HG02759 (cell line): ENCODE data around the gene MOB1B.
"Not testable (repeated sequence)": the region's sequence is repeated elsewhere in the genome, so short reads cannot be mapped to it uniquely, and the experiment has no call there.

Experiments
- ATAC-seq: cut with Tn5 transposase; IDR thresholded peaks from one replicate; pipeline ENCODE4 v1.9.1; 2021; ENCODE audit warnings: mild to moderate bottlenecking, moderate library complexity; ENCODE audit not compliant: unreplicated experiment

The MOB1B gene

DNA sequence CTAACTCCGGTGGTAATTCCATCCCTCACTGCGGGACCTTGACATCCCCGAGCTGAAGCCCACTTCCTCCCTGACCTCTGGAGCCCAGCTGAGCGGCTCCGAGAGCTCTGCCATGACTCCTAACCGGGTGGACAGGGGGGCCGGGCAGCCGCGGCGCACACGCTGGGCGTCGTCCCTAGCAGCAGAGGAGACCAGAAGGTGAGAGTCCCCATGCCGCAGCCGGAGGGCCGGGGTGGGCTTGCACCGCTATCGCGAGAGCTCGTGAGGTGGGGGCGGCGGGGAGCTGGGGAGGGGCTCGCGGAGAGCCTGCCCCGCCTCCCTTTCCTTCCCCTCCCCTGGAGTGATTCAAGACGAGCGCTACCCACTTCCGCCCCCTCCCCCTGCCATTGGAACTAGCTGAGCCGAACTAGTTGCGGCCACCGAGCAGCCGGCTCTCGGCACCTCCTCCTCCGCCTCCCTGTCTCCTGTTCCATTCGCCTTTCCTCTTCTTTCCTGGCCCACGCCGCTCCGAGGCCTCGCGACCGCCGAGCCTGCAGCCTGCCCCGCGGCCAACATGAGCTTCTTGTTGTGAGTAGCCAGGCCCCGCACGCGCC is at the start of gene MOB1B:
MOB1B (plus strand) TSS at position 386 of the 593 bp plus-strand sequence; CDS start at position 554, 168 bp downstream.
- peak; percentile 95 for ATAC-seq

DNA sequence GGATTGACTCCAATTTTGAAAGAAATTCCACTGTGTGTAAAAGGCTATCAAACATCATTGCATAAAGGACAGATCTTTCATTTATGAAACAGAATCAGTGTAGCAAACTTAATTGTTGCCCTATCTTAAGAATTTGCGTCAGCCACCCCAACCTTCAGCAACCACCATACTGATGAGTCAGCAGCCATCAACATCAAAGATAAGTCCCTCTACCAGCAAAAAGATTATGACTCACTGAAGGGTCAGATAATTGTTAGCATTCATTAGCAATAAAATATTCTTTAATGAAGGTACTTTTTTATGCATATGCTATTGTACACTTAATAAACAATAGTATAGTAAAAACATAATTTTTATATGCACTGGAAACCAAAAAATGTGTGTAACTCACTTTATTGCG is 46.7 kb upstream of the MOB1B start:
- ATAC-seq: no peak

DNA sequence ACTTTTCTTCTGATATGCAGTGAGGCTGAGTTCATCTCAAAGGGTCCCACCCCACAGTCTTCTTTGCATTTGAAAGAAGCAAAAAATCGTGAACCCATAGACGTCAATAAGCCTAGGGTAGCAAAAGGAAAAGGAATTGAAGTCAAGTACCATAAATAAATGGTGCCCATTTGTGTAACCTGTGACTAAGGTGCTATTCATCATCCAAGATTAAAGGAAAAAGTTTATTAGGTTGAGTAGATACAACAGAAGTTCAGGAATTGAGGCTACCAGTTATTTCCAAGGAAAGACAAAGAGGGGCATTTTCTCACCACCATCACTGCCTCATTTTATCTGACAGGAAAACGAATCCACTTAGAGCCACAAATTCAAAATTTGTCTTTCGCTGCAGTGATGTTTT is 43.7 kb upstream of the MOB1B start:
- ATAC-seq: no peak

DNA sequence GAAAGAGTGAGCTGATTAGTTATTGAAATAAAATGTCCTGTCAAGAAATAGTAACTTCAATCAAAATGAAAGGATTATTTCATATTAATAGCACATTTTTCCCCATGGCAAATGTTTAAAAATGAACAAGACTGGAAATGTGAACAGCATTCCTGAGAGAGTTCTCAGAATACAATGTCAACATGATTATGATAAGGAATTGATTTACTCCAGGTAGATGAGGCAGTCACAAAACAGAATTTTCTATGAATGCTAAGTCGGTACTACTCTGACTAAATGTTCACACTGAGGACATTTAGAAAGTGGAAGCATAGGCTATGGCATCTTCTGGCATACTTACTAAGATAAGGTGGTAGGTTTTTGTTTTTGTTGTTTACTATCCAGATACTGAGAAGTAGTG is 43.1 kb upstream of the MOB1B start:
- no peak for ATAC-seq

DNA sequence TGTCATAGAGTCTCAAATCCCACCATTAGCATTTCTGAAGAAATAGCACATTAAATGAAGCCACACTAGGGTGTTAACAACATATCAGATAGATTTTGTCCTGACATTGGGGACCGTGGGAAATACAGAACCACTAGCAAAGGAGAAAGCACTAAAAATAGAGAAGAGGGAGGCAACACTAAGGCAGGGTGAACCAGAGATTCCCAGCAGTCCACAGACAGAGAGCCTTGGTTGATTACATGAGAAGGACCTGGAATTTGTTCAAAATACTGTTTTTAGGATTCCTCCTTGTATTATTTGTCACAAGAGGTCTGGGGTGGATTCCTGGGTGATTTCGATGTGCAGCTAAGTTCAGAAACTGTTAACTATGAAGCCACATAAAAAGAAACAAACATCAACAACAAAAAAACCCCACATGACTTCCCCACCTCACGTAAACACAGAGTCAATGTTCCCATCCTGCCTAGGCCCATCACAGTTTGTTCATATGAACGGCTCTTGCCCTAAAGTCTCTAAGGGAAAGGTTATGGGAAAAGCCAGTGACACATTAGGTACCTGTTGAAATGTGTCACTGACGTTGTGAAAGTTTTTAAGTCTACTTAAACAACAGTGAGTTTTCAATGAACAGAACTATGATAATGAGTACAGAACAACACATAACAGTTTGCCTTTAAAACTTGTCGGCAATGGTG is 38.9 kb upstream of the MOB1B start:
- peak; percentile 88 for ATAC-seq

DNA sequence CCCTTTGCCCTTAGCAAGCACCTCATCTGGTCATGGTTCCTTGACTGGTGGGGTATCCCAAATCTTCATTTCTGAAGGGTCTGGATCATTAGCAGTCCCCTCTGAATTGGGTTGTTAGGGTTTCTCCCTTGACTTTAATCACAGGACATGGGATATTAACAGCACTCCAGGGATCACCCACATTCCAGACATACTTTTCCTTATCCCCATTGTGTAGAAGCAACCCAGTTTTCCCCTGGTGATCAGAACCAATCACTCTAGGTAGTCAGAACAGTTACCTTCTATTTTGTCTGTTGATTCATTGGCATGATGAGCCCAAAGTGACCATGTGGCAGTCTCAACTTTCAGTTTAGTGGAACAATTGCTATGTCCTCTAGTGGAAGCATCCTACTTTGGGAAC is 33.4 kb upstream of the MOB1B start:
- ATAC-seq: no peak

DNA sequence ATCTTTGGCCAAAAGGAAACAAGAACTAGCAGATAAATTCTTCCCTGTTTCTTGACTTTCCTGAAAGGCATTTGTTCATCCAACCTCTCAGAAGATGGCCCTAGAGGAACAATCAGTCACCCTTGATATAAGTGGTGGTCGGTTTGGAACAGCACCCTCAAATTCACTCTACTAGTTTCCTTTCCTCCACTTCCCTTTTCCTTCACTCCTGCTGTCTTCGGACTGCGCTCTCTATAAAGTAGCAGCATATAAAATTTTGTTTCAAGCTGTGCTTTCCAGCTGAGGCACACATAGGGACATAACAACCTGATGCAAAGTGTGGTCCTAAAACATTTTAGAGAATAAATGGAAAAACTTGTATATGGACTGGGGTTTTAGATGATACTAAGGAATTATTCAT is 29.0 kb upstream of the MOB1B start:
- ATAC-seq: no peak

DNA sequence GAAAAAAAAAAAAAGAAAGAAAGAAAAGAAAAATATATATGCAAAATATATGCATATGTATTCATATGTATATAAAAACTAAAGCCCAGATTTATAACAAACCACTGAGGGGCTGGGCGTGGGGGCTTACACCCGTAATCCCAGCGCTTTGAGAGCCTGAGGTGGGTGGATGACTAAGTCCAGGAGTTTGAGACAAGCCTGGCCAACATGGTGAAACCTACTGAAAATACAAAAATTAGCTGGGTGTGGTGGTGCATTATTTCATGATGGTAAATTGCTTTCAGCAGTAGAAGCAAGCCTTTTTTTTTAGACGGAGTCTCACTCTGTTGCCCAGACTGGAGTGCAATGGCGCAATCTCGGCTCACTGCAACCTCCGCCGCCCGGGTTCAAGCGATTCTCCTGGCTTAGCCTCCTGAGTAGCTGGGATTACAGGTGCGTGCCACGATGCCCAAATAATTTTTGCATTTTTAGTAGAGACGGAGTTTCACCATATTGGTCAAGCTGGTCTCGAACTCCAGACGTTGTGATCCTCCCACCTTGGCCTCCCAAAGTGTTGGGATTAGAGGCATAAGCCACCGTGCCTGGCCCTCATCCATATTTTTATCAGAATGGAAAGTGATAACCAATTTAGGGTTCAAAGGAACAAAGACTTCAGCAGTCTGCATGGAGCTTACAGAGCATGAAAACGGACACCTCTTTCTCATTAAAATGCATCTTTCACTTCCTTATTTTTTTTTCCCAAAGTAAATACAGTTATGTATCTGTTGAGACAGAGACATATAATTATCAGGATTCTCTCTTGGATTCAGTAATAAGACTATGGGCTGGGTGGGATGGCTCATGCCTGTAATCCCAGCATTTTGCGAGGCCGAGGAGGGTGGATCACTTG is 27.7 kb upstream of the MOB1B start:
- ATAC-seq: peak; percentile 67

DNA sequence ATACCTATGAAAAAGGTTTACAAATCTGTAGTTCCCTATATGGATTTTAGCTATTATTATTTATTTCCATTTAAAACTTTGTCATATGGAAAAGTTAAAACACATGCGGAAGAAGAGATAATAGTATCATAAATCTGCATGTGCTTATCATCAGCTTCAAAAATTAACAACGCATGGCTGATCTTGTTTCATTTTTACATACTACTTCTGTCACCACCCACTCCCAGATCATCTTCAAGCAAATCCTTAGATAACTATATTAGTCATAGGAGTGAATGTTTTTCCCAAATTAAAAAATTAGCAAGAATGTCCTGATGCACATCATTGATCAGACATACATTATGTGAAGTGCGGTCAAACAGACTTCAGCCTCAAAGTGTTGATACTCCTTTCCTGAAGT is 24.6 kb upstream of the MOB1B start:
- ATAC-seq: no peak

DNA sequence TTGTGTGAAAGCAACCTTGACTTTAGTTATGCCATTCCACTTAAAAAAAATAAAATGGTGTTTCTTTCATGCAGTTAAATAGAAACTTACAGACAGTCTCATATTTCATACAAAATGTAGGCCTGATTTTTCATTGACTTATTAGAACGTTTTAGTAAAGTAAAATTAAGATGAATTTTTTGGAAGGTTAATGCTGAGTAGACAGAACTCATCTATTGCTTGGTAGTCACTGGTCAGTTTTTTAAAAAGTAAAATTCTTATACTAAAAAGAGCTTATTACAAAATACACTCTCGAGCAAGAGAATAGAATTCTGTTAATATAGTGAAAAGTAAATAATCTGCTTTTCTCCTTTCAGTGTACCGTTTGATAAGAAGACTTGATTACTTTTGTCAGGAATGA is 21.4 kb upstream of the MOB1B start:
- ATAC-seq: no peak

DNA sequence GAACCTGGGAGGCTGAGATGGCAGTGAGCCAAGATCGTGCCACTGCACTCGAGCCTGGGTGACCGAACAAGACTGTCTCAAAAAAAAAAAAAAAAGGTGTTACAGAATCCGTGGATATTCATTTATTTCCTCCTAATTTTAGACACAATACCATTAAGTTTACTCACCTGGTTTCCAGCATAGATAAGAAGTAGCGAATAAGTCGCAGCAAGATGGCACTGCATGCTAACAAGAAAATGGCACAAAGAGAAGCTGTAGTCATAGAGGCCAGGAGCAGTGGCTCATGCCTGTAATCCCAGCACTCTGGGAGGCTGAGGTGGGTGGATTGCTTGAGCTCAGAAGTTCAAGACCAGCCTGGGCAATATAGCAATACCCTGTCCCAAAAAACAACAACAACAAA is 17.0 kb upstream of the MOB1B start:
- peak; percentile 49 for ATAC-seq

DNA sequence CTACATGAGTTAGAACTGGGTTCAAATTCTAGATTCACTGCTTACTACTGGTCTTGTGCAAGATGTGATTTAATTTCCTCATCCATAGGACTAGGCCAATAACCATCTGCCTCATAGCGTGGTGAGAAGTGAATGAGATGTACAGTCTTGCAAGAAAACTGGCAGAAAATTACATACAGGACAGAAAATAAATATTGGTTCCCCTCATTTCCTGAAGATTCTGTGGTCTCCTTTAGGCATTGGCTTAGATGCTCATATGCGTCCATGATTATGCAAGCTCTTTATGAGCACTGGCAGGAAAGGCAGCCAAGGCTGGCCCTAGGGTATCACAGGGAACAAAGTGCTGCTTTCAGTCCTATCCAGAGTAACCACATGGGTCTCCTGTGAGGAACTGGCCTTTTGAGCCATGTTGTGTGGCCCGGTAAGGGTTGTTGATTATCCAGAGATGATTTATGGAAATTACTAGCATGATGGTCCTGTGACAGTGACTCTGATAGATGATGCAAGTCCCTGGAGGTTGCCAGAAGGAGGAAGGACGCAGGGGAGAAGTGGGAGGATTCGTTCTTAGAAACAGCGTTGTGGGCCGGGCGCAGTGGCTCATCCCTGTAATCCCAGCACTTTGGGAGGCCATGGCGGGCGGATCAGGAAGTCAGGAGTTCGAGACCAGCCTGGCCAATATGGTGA is 9.9 kb upstream of the MOB1B start:
- no peak for ATAC-seq

DNA sequence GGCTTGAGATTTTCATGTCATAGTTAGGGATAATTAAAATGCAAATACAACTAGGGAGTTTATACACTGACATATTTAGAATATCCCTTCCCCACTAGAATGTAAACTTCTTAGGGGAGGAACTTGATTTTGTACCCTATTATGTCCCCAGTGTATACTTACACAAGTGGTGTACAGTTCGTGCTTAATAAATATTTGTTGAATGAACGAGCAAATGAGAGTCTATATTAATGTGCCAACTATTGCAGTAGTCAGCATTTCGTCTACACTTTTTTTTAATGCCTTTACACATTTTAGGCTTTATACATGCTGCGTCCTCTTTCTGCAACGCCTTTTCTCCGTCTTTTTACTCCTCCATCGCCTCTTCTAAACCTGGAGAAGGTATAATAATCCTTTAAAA is 8.4 kb upstream of the MOB1B start:
- no peak for ATAC-seq

DNA sequence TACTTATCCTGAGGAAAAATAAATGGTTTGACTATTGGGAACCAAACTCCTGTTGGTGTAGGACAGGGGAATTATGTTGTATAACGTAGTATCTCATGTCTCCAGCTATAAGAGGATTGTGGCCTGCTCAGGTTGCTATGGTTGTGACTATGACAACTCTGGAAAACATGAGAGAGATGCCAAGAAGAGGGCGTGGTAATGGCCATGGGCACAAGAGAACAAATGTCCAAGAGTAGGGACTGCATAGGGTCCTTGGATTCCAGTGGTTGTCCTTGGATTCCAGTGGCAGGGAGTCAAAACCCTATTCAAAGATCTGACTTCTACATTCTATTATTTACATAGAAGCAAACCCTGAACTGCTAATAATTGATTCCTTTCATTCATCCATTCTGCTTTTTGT is 6.8 kb upstream of the MOB1B start:
- peak; percentile 12 for ATAC-seq

DNA sequence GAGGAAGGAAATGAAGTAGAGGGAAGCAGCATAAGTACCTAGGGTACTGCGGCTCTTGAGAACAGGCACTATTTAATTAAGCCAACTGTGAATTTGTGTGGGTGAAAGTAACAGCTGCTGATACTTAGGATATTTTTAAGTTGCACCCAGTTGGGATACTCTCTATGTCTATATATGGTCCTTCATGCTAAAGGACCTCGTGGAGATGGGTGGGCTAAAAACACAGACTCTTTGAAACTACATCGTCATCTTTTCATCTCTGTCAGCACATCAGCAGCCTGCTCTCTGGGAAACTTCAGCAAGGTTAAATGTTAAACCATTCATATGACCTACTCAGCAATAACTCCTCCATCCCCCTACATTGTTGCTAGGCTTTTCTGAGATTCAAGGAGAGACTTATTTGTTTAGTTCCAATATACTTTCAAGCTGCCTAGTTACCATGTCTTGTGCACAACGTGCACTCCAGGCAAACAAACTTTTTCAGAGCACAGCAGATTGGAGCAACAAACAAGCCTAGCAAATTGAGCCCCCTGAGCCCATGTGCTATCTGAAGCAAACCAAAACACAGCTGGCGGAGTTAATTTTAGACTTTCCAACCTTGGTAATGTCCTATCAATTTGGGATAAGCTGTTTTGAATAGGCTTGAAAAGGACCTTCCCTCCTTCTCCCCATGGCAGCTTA is 6.2 kb upstream of the MOB1B start:
- peak; percentile 83 for ATAC-seq

DNA sequence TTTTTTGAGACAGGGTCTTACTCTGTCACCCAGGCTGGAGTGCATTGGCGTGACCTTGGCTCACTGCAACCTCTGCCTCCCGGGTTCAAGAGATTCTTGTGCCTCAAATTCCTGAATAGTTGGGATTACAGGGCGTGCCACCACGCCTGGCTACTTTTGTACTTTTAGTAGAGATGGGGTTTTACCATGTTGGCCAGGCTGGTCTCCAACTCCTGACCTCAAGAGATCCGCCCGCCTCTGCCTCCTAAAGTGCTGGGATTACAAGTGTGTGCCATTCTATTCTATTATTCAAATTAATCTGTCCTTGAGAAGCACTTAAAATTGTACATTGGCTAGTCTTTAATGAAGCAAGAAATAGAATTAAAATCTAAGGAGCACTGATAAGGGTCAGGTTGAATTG is 3.6 kb upstream of the MOB1B start:
- not testable (repeated sequence) for ATAC-seq

DNA sequence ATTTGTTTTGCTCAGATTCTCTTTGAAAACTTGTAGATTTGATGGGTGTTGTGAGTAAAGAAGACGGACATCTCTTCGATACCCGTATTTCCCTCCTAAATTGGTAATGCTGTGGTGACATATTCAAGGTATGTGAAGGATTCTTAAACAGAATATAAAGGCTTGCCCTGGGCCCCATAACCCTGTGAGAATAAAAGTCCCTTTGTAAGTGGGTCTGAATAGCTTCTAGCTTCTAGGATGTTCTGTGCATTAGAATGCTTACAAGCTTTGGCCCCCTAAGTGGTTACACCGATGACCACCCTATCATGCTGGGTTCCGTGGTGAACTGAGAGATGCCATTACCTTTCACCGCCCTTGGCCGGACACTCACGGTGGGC is 574 bp upstream of the MOB1B start:
- ATAC-seq: no peak

DNA sequence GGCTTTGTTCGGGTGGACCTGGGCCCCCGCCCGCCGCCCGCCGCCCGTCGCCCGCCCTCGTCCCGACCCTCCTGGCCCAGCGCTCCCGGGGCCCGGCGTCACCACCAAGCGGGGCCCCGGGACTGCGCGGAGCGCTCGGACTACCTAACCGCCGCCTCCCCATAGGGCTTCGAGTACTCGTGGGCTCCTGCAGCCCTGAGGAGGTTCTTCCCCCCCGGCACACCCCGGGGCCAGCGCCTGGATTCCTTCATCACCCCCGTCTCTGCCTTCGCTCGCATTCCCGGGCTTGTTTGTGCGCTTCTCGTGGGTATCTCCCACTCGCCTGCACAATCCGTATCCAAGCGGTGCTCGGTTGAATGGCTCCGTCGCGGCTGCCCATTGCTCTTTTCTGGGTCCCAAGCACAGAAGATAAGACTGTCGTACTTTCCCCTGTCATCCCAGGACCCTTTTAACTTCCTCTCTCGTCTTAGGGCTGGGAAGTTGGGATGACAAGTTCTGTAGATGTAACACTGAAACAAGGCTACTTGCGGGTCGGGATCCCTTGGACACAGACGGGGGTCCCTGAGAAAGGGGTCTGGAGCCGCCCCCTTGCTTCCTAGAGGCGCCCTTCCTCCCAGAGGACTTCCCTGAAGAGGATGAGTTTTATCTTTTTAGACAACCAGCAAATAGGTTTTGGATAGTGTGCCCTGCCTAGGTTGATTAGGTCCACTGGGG is 565 bp downstream of the MOB1B start:
- peak; percentile 45 for ATAC-seq

DNA sequence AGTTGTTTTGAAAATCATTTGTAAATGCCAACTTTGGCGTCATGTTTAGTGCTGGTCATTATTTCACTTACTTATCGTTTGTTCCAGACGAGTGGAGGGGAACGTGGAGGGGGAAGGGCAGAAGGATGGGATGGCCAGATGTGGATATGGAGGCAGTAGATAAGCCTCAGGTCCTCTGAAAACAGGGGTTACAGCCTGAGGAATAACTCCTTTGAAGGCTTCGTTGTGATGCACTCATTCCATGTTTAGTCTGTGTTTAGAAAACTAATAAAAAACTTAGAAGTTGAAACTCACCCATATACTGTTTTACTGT is 1.1 kb downstream of the MOB1B start:
- ATAC-seq: no peak

DNA sequence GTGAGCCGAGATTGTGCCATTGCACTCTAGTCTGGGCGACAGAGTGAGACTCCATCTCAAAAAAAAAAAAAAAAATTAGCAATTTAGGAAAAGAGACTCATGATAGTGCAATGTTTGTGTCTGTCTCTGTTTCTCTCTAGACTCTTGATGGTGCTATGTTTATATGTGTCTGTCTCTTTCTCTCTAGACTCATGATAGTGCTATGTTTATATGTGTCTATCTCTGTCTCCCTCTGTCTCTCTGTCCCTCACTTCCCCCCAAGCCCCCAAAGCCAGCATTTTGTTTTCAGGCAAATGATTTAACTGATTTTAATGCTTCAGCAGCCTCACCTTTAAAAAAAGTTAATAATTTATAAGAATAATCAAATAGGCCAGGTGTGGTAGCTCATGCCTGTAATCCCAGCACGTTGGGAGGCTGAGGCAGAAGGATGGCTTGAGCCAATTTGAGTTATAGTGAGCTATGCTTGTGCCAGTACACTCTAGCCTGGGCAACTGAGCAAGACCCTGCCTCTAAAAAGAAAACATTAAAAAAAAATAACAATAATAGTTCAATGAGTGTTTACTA is 6.9 kb downstream of the MOB1B start:
- ATAC-seq: no peak
